Stimulated activated naive B cell treated with anti-CD40 and anti-IgM and Interleukin-4, amounts not matched to agents 10 μg/mL and 1 μg/mL and 100 μg/mL, for 72 hours (primary cell): ENCODE data around the gene SLC26A4.

Experiments
- ATAC-seq, 2 donors: fragments of 150-1000 bp; cut with Tn5 transposase; replicated peaks; 2 replicates each; pipeline ENCODE4 v1.10.0; 2021; ENCODE audit warnings: moderate library complexity in 1 of 2
- DNase-seq: peaks from one replicate; pipeline ENCODE4 v3.0.0; 2021
- H3K27ac Mint-ChIP-seq: one replicate; pipeline ENCODE4 v1.8.0; 2022; ENCODE audit warnings: mild to moderate bottlenecking, mixed read lengths
- H3K27me3 Mint-ChIP-seq, 2 donors: one replicate each; pipeline ENCODE4 v1.8.0; 2022; ENCODE audit warnings: mixed read lengths in 2 of 2
- H3K36me3 Mint-ChIP-seq, 2 donors: one replicate each; pipeline ENCODE4 v1.8.0; 2022; ENCODE audit warnings: mixed read lengths in 2 of 2, mild to moderate bottlenecking in 1 of 2
- H3K4me1 Mint-ChIP-seq, 2 donors: one replicate each; pipeline ENCODE4 v1.8.0; 2022; ENCODE audit warnings: mixed read lengths in 2 of 2, mild to moderate bottlenecking in 1 of 2
- H3K4me3 Mint-ChIP-seq, 2 donors: one replicate each; pipeline ENCODE4 v1.8.0; 2022; ENCODE audit warnings: mild to moderate bottlenecking in 2 of 2, mixed read lengths in 2 of 2, moderate library complexity in 1 of 2
- H3K9me3 Mint-ChIP-seq, 2 donors: one replicate each; pipeline ENCODE4 v1.8.0; 2022; ENCODE audit warnings: mixed read lengths in 2 of 2, mild to moderate bottlenecking in 1 of 2

SLC26A4 gene

GRCh38 chr7:107693396-107693795 is 32.8 kb downstream of the SLC26A4 start:
- H3K4me1 Mint-ChIP-seq = peaks cover 0 to 2% of the 10 kb centered on the region in 2 donors
- H3K9me3 Mint-ChIP-seq = no peaks in the 10 kb centered on the region
- H3K27me3 Mint-ChIP-seq = peaks cover 8 to 10% of the 10 kb centered on the region in 2 donors
- no peak for DNase-seq
- ATAC-seq = no peak
- H3K4me3 Mint-ChIP-seq = no peak overlapping the region
- H3K27ac Mint-ChIP-seq = no peak overlapping the region
- no peaks in the 10 kb centered on the region for H3K36me3 Mint-ChIP-seq

DNA sequence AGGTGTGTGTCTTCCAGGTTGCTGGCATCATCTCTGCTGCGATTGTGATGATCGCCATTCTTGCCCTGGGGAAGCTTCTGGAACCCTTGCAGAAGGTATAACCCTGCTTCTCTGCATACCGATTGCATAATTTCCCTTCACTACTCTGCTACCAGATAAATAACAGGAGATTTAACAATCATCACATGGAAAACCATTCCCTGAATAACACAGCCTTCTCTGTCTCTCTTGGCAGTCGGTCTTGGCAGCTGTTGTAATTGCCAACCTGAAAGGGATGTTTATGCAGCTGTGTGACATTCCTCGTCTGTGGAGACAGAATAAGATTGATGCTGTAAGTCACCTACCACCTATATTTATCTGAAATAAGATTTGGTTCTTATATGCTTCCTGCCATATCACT is 33.8 kb downstream of the SLC26A4 start:
- peaks cover 0 to 2% of the 10 kb centered on the region in 2 donors for H3K4me1 Mint-ChIP-seq
- H3K27me3 Mint-ChIP-seq = peaks cover 8 to 10% of the 10 kb centered on the region in 2 donors
- no peak for DNase-seq
- no peaks in the 10 kb centered on the region for H3K9me3 Mint-ChIP-seq
- no peaks in the 10 kb centered on the region for H3K36me3 Mint-ChIP-seq
- ATAC-seq = no peak
- no peak overlapping the region for H3K27ac Mint-ChIP-seq
- no peak overlapping the region for H3K4me3 Mint-ChIP-seq

DNA sequence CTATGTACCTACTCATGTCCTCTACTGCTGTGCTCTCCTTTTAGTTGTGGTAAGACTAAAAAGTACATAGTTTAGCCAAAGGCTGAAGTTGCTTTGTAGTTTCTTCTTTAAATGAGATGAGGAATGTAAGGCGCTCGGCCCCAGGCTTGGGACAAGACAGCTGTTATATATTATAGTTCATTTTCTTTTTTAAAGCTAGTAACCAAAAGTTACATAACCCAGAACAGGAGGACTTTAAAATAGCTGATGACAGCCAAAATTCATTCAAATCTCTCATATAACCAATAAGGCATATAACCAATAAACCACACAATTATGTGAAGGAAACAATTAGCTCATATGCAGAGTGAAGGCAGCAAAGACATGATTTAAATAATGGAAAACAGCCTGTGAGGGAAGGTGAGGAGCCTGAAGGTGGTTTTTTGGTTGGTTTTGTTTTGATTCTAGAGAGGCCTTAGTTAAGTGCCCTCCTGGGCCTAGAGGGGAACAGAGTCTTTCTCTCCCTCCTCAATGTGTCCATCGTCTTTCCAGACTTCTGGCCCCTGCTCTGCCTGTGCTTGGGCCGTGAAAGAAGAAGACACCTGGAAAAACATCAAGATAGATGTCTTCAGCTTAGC is 35.8 kb downstream of the SLC26A4 start:
- Mint-ChIP-seq H3K9me3 (no peaks in the 10 kb centered on the region), H3K27me3 (peaks cover 4 to 11% of the 10 kb centered on the region in 2 donors), H3K36me3 (no peaks in the 10 kb centered on the region), H3K27ac (peak overlapping the region; percentile 68), H3K4me1 (peaks cover 0 to 2% of the 10 kb centered on the region in 2 donors), H3K4me3 (no peak overlapping the region)
- ATAC-seq (peak; percentile 41 to 60), DNase-seq (no peak)

DNA sequence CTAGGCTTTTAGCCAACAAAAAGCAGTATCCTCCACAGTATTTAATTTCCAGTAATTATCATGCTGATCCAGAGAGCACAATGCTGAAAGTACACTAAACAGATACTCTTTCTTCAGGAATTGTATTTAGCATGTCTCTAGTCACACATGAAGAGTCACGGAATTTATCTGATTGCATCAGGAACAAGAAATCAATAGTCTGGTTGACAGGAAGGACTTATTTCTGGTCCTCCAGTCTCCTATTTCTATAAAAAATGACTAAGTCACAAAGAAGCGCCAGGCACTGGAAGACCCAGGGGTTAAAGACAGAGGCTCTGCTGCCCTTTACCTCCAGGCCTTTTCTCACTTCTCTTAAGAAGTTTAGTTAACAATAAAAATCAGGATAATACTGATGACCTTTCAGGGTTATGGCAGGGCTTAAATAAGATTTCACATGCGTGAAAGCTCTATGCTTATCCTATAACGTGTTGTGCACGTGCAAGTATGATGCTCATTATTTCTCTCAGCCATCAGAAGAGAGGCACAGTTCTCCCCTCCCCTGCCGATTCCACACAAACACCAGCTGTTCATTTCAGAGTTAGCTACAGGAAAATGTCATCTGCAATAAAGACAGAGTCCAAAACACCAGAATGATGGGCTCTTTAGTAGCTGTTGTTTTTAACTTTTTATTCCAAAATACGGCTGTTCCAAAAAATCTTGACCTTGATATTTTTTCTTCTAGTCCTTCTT is 36.9 kb downstream of the SLC26A4 start:
- no peak overlapping the region for H3K27ac Mint-ChIP-seq
- no peaks in the 10 kb centered on the region for H3K9me3 Mint-ChIP-seq
- peaks cover 8 to 16% of the 10 kb centered on the region in 2 donors for H3K27me3 Mint-ChIP-seq
- DNase-seq = no peak
- H3K4me1 Mint-ChIP-seq = peaks cover 0 to 2% of the 10 kb centered on the region in 2 donors
- H3K36me3 Mint-ChIP-seq = no peaks in the 10 kb centered on the region
- no peak overlapping the region for H3K4me3 Mint-ChIP-seq
- no peak for ATAC-seq

- Mint-ChIP-seq H3K27me3 (peaks cover 4 to 5% of the 10 kb centered on the region in 2 donors), H3K9me3 (no peaks in the 10 kb centered on the region), H3K36me3 (no peaks in the 10 kb centered on the region), H3K27ac (no peak overlapping the region), H3K4me3 (no peak overlapping the region), H3K4me1 (peaks cover 2 to 5% of the 10 kb centered on the region in 2 donors)
- ATAC-seq (no peak), DNase-seq (no peak)
Observed at GRCh38 chr7:107700570-107700969, 39.9 kb downstream of the SLC26A4 start.

DNA sequence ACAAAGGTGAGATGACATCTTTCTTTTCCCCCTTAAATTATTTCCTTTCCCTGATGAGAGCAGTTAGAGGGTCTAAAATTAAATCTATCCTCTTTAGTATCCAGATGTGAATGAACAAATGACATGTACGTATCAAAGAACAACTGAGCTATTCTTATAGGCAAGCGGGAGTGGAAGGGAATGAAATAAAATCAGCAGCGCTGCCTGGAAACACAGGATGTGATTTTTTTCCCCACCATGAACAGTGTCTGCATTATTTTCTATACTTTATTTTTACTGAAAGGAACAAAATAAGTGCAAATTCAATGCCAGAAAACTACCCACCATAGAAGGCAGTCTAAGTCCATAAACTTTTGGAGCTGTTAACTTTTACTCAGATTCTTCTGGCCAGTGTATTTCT is 40.6 kb downstream of the SLC26A4 start:
- Mint-ChIP-seq H3K27me3 (peaks cover 4 to 5% of the 10 kb centered on the region in 2 donors), H3K4me3 (no peak overlapping the region), H3K27ac (no peak overlapping the region), H3K36me3 (no peaks in the 10 kb centered on the region), H3K9me3 (no peaks in the 10 kb centered on the region), H3K4me1 (peaks cover 2 to 5% of the 10 kb centered on the region in 2 donors)
- DNase-seq (no peak), ATAC-seq (no peak)

DNA sequence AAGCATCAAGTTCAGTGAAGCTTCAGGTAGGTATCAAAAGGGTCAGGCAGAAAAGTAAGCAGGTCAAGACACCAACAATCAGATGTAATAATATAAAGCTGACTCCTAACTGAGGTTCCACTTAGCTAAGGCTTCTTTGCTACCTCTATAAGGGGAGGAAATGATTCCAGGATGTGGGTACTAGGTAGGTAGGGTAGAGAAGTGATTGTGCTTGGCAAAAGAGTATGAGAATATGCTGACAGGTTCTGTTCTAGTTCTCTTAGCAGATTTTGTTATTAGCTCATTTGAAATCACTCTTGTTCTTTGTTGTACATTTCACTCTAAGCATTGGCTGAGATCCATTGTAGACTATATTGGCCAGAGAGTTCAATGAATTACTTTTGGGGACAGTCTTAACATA is 42.6 kb downstream of the SLC26A4 start:
- Mint-ChIP-seq H3K4me1 (peaks cover 0 to 5% of the 10 kb centered on the region in 2 donors), H3K27me3 (peaks cover 4 to 5% of the 10 kb centered on the region in 2 donors), H3K27ac (no peak overlapping the region), H3K9me3 (no peaks in the 10 kb centered on the region), H3K36me3 (no peaks in the 10 kb centered on the region), H3K4me3 (no peak overlapping the region)
- ATAC-seq = no peak
- no peak for DNase-seq

GRCh38 chr7:107703872-107704271 is 43.2 kb downstream of the SLC26A4 start:
- no peak for DNase-seq
- no peak overlapping the region for H3K4me3 Mint-ChIP-seq
- no peak for ATAC-seq
- peaks cover 2 to 5% of the 10 kb centered on the region in 2 donors for H3K4me1 Mint-ChIP-seq
- H3K27me3 Mint-ChIP-seq = peaks cover 4 to 5% of the 10 kb centered on the region in 2 donors
- no peak overlapping the region for H3K27ac Mint-ChIP-seq
- H3K9me3 Mint-ChIP-seq = no peaks in the 10 kb centered on the region
- no peaks in the 10 kb centered on the region for H3K36me3 Mint-ChIP-seq

GRCh38 chr7:107708956-107709355 is 48.3 kb downstream of the SLC26A4 start:
- no peak for DNase-seq
- peaks cover 0 to 3% of the 10 kb centered on the region in 2 donors for H3K4me1 Mint-ChIP-seq
- no peaks in the 10 kb centered on the region for H3K27me3 Mint-ChIP-seq
- no peaks in the 10 kb centered on the region for H3K9me3 Mint-ChIP-seq
- no peak for ATAC-seq
- H3K4me3 Mint-ChIP-seq = no peak overlapping the region
- H3K27ac Mint-ChIP-seq = no peak overlapping the region
- H3K36me3 Mint-ChIP-seq = no peaks in the 10 kb centered on the region

GRCh38 chr7:107711301-107711700 is 50.7 kb downstream of the SLC26A4 start:
- Mint-ChIP-seq H3K4me3 (no peak overlapping the region), H3K9me3 (no peaks in the 10 kb centered on the region), H3K27me3 (no peaks in the 10 kb centered on the region), H3K36me3 (no peaks in the 10 kb centered on the region), H3K4me1 (peaks cover 0 to 3% of the 10 kb centered on the region in 2 donors), H3K27ac (no peak overlapping the region)
- ATAC-seq (no peak), DNase-seq (no peak)

DNA sequence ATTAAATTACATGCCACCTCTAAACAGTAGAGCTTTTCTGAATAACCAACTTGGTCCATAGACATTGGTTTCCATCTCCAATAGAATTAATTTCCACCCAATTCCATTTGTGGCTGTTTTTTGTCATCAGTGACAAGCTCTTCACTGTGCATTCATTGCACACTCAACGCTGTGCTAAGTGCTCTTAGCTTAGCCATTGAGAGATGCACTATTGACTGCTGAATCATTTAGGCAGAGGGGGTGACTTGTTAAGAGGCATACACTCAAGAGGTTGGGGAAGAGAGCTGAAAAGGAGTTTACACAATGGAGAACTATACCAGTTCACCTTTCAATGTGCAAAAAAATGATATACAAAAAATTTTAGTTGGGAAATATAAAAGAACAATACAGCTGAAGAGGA is 51.4 kb downstream of the SLC26A4 start:
- no peak for DNase-seq
- peaks cover 0 to 3% of the 10 kb centered on the region in 2 donors for H3K4me1 Mint-ChIP-seq
- no peak for ATAC-seq
- H3K4me3 Mint-ChIP-seq = no peak overlapping the region
- no peak overlapping the region for H3K27ac Mint-ChIP-seq
- H3K27me3 Mint-ChIP-seq = no peaks in the 10 kb centered on the region
- H3K9me3 Mint-ChIP-seq = no peaks in the 10 kb centered on the region
- no peaks in the 10 kb centered on the region for H3K36me3 Mint-ChIP-seq

DNA sequence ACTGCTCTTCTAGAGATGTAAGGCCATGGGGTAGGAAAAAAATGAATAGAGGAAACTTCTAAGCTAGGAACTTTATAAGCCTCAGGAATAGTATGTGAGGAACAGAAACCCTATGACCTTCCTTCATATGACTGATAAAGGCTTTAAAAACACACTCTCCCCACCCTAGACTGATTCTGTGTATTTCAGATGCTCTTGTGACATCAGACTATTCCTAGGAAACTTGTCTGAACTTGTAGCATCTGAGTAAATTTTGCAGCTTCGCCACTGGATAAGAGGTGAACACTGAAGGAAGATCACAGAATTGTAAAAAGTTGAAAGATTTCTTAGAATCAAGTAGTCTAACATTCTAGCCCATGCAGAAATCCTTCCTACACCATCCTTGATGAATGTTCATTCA is 52.3 kb downstream of the SLC26A4 start:
- DNase-seq (no peak), ATAC-seq (no peak)
- Mint-ChIP-seq H3K4me3 (no peak overlapping the region), H3K9me3 (no peaks in the 10 kb centered on the region), H3K4me1 (peaks cover 0 to 3% of the 10 kb centered on the region in 2 donors), H3K27ac (no peak overlapping the region), H3K27me3 (no peaks in the 10 kb centered on the region), H3K36me3 (no peaks in the 10 kb centered on the region)

DNA sequence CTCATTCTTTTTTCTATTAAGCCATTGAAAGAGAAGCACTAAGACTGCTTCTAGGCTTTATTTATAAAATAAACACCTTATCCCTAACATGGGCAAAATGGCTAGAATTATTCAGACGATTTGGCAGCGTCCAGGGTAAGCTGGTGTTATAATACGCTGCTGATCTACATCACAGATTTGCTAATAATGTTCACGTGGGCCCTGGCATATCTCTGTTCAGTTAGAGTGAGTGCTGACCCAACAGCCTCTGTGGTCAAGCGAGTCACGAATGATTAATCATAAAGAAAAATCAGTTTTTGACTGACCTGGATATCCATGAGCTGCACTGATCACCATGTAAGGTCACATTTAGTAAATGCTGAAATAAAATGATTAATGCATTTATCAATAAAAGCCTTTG is 54.9 kb downstream of the SLC26A4 start:
- no peak for ATAC-seq
- Mint-ChIP-seq H3K27me3 (no peaks in the 10 kb centered on the region), H3K4me1 (no peaks in the 10 kb centered on the region), H3K36me3 (no peaks in the 10 kb centered on the region), H3K9me3 (no peaks in the 10 kb centered on the region), H3K4me3 (no peak overlapping the region), H3K27ac (no peak overlapping the region)
- no peak for DNase-seq

DNA sequence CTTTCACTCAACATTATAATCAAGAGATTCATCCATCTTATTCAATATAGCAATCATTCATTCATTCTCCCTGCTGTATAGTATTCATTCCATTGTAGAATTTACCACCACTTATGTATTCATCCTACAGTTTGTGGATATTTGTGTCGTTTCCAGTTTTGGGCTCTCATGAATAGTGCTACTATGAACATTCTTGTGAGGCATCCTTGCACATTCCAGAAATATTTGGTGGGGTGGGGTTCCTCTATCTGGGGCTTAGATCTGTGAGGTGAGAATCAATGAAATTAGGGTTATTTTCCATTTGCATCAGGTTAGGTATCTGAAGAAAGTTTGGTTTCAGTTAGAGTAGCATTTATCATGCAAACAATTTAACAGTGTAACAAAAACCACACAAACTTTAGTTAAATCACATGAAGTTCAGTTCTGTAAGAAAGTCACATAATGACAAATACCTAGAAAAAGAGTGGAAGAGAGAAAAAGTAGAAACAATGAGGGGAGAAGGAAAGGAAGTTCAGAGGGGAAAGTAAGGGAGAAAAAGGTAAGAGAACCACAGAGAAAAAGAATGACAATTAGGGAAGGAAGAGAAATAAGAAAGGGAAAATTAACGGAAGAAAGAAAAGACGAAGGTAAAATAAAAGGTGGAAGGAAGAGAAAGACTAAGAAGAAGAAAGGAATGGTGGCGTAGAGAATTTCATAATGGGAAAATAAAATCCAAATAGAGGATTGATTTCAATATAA is 58.0 kb downstream of the SLC26A4 start:
- Mint-ChIP-seq H3K4me1 (no peaks in the 10 kb centered on the region), H3K9me3 (no peaks in the 10 kb centered on the region), H3K4me3 (no peak overlapping the region), H3K27me3 (no peaks in the 10 kb centered on the region), H3K36me3 (no peaks in the 10 kb centered on the region), H3K27ac (no peak overlapping the region)
- DNase-seq = no peak
- ATAC-seq = no peak

- Mint-ChIP-seq H3K27ac (no peak overlapping the region), H3K27me3 (peaks cover 0 to under 1% of the 10 kb centered on the region in 2 donors), H3K4me3 (no peak overlapping the region), H3K4me1 (no peaks in the 10 kb centered on the region), H3K9me3 (no peaks in the 10 kb centered on the region), H3K36me3 (no peaks in the 10 kb centered on the region)
- no peak for DNase-seq
- no peak for ATAC-seq
Observed at GRCh38 chr7:107721286-107721685, 60.7 kb downstream of the SLC26A4 start.
